ENCODE data around the gene BMP6. TPM values are rescaled to one million over a fixed set of nuclear protein-coding genes. Genes with fewer than 3 reads are reported as not detected.

BMP6 gene
- total RNA-seq, 1 experiment from 2014 or later = 0.28 TPM

DNA sequence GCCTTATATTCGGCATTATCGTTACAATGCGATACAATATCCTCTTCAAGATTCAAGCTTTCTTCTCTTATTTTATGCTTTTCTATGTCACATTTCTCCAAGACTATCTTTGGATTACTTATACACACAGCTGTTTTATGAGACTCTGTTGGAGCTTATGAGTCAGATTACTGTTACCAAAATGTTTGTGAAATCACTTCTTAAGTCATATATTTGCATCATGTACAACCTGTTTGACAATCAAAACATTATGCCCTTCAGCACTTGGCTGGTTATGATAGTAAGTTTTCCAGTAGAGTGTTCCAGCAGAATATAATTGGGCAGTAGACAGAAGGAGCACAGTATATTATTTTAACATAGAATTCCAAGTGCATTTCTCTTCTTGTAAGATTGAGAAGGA, 35.2 kb downstream of the BMP6 start:
- no CpG with 5 or more reads among the region's 3 CpGs for WGBS (ENCODE audit: extremely low coverage, insufficient read length, low lambda C conversion rate)
- no peak overlapping the region for H3K27ac ChIP-seq (ENCODE audit: insufficient read length, low read depth, low read length)
- no peak overlapping the region for H2AFZ ChIP-seq (ENCODE audit: low read length)
- H4K20me1 ChIP-seq (ENCODE audit: control insufficient read depth, insufficient read depth, insufficient read length) = no peaks in the 10 kb centered on the region
- no peak overlapping the region for H3K4ac ChIP-seq (ENCODE audit: low read depth, low read length)
- no peak overlapping the region for H2BK5ac ChIP-seq (ENCODE audit: insufficient read length, low read length)
- no peak overlapping the region for H2BK15ac ChIP-seq (ENCODE audit: low read depth, low read length)
- H3K14ac ChIP-seq (ENCODE audit: insufficient read depth, low read length) = no peak overlapping the region
- Mint-ChIP-seq H3K36me3 (ENCODE audit: insufficient read depth in 1 of 3, low read depth in 3 of 3) (peaks cover 0 to 8% (median 2%) of the 10 kb centered on the region in 3 experiments; a peak in 5 of 7 replicates), H3K9me3 (peaks cover 3 to 9% of the 10 kb centered on the region in 2 experiments; a peak in 4 of 5 replicates), H3K4me3 (no peak overlapping the region), H3K27me3 (ENCODE audit: low read depth) (peaks cover 3% of the 10 kb centered on the region), H3K4me1 (peaks cover 7 to 8% of the 10 kb centered on the region in 2 experiments), H3K27ac (no peak overlapping the region)
- no peak overlapping the region for H4K8ac ChIP-seq (replicated peaks; ENCODE audit: insufficient read length, low read depth, low read length)
- DNase-seq = no peak
- H3K27me3 ChIP-seq (ENCODE audit: insufficient read depth, low read length) = no peaks in the 10 kb centered on the region
- no peak overlapping the region for H2BK12ac ChIP-seq (ENCODE audit: insufficient read length, low read depth, low read length)
- no peak overlapping the region for H3K4me2 ChIP-seq (ENCODE audit: insufficient read depth, insufficient read length, low read length)
- no peak overlapping the region for H3K9ac ChIP-seq (ENCODE audit: extremely low read depth, insufficient read length, low read length)
- no peak overlapping the region for H2BK120ac ChIP-seq (ENCODE audit: low read depth, low read length, poor library complexity, severe bottlenecking)
- H2BK20ac ChIP-seq (ENCODE audit: low read depth, low read length, poor library complexity, severe bottlenecking) = no peak overlapping the region
- no peak overlapping the region for H3K56ac ChIP-seq (ENCODE audit: insufficient read length, low read depth, low read length)
- H4K91ac ChIP-seq (ENCODE audit: insufficient read length, low read depth, low read length) = no peak overlapping the region
- H3K9me3 ChIP-seq (ENCODE audit: control insufficient read depth, low read depth, low read length) = no peaks in the 10 kb centered on the region
- H3K79me1 ChIP-seq (ENCODE audit: insufficient read depth, low read depth, low read length, poor library complexity, severe bottlenecking) = no peaks in the 10 kb centered on the region
- no peaks in the 10 kb centered on the region for H3K79me2 ChIP-seq (ENCODE audit: insufficient read depth, low read length)
- H3T11ph ChIP-seq (ENCODE audit: low read length) = no peak overlapping the region
- no peak overlapping the region for H4K5ac ChIP-seq (ENCODE audit: insufficient read length, low read depth, low read length)
- TF ChIP-seq, protein P1, sequence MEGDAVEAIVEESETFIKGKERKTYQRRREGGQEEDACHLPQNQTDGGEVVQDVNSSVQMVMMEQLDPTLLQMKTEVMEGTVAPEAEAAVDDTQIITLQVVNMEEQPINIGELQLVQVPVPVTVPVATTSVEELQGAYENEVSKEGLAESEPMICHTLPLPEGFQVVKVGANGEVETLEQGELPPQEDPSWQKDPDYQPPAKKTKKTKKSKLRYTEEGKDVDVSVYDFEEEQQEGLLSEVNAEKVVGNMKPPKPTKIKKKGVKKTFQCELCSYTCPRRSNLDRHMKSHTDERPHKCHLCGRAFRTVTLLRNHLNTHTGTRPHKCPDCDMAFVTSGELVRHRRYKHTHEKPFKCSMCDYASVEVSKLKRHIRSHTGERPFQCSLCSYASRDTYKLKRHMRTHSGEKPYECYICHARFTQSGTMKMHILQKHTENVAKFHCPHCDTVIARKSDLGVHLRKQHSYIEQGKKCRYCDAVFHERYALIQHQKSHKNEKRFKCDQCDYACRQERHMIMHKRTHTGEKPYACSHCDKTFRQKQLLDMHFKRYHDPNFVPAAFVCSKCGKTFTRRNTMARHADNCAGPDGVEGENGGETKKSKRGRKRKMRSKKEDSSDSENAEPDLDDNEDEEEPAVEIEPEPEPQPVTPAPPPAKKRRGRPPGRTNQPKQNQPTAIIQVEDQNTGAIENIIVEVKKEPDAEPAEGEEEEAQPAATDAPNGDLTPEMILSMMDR (conservative IDR thresholded peaks at IDR 0.05) = no peak
- H3K23ac ChIP-seq (ENCODE audit: insufficient read length, low read depth, low read length) = no peak overlapping the region
- no peaks in the 10 kb centered on the region for H3K23me2 ChIP-seq (ENCODE audit: insufficient read length, low read depth, low read length, poor library complexity, severe bottlenecking)
- H2AK5ac ChIP-seq (ENCODE audit: insufficient read length, low read length) = no peak overlapping the region
- H3K18ac ChIP-seq (ENCODE audit: insufficient read length, low read depth, low read length) = no peak overlapping the region
- H3K4me1 ChIP-seq (ENCODE audit: insufficient read depth, low read length) = no peaks in the 10 kb centered on the region
